GM18517 (cell line): ENCODE measurements around the gene FZD4.
"Not testable (repeated sequence)": the region's sequence is repeated elsewhere in the genome, so short reads cannot be mapped to it uniquely, and the experiment has no call there.

Experiments
- ATAC-seq: cut with Tn5 transposase; IDR thresholded peaks from one replicate; pipeline ENCODE4 v1.9.1; 2021; ENCODE audit warnings: mild to moderate bottlenecking, moderate library complexity; ENCODE audit not compliant: unreplicated experiment

FZD4 gene

DNA sequence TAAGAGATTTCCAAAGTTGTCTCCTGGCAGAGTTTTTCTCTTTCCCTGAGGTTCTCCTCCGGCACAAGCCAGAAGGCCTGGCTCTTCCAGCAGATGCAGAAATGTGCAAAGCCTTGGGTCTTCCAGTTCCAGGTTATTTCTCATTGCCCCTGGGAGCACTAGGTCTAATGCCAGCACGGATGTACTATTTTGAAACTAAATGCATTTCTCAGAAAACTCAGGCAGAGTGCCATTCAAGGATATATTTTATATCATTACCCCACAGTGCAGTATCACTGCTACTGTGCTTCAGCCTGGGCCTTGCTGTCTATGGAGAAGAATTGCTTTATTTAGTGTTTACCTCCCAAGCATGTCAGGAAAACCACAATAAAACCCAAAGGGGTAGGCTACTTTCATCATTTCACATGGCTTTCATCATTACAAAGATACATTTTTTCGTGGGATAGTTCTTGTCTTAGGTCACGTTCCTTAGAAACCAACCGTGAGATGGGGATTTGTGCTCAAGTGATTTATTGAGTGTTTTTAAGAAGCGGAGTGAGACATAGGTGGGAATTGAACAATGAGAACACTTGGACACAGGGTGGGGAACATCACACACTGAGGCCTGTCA is 22.4 kb upstream of the FZD4 start:
- ATAC-seq = no peak

DNA sequence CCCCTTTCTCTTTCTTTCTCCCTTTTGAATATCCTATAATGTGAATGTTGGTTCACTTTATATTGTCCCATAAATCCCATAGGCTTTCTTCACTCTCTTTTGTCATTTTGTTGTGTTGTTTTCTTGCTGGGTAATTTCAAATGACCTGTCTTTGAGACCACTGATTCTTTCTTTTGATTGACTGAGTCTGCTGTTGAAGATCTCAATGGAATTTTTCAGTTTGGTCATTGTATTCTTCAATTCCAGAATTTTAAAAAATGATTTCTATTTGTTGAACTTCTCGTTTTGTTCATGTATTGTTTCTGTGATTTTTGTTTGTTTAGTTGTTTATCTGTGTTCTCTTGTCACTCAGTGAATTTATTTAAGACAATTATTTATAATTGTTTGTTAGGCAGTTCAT is 17.5 kb upstream of the FZD4 start:
- ATAC-seq = no peak

DNA sequence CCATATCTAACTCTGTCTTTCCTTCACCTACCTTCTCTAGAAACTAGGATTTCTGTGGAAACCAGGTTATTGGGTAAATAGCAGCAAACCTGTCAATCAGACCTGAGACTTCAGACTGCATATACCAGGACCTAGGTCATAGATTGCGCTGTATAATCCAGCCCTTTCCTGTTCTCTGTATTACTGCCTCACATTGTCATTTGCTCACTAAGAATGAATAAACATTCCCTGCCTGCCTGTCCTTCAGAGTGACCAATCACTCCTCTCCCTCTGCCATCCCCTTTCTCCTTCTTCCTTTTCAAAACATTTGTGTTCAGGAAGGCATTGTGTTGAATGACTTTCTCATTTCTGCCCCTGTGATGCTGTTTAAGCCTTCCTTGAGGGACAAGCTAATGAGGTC is 14.1 kb upstream of the FZD4 start:
- no peak for ATAC-seq

DNA sequence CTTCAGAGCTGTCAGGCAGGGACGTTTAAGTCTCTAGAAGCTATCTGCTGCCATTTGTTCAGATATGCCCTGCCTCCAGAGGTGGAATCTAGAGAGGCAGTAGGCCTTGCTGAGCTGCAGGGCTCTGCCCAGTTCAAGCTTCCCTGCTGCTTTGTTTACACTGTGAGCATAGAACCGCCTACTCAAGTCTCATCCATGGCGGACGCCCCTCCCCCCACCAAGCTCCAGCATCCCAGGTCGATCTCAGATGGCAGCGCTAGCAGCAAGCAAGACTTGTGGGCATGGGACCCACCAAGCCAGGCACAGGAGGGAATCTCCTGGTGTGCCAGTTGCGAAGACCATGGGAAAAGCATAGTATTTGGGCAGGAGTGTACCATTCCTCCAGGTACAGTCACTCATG is 12.4 kb upstream of the FZD4 start:
- ATAC-seq = not testable (repeated sequence)

DNA sequence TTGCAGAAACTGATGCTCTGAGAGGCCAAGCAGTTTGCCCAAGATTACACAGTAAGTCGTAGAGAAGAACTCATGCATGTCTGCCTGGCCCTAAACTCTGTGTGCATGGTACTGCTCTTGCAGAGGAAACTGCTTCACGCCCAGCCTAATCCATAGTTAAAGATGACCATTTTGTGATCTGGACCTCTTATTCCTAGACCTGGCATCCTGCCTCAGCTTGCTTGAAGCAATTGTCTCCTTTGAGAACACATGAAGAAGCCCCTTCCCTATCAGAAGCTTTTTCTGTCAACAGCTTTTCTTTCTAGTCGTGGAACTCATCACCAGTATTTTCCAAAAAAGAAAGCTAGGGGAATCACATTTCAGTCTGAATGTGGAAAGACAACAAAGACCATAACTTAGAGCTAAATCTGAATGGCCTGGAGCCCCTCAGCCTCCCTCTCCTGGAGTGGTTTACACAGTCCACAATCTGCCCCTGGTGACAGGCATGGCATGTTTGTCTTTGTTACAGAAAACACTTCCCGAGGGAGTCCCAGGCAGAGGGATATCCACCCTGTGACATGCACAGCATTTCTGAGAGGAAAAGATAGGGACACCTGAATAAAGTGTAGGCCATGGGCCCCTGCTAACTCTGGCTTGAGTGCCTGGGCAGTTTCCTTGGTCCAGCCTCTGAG is 2.9 kb upstream of the FZD4 start:
- ATAC-seq = no peak

DNA sequence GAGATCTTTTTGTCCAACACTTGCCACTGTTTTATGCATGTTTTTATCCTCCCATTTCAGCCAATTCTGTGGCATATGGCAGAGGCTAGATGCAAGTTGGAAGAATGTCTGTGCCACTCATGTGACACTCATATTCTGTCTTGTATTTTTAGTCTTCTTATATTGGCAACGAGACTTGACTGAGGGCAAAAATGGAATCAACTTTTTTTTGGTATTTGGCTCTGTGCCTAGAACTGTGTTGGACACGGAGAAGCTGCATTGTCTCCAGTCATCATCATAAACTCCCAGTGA is 1.7 kb upstream of the FZD4 start:
- ATAC-seq = no peak

DNA sequence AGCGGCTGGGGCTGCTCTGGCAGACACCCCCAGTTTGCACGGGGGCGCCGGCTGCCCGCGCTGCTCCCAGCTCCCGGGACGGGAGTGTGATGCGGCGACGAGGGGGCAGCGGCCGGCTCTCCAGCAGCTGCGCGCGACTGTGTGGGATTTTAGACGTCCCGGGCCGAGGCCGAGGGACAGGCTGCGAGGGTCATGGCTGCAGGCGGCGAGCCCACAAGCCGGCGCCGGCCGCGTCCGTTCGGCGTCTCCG is 159 bp downstream of the FZD4 start:
- peak; percentile 40 for ATAC-seq

DNA sequence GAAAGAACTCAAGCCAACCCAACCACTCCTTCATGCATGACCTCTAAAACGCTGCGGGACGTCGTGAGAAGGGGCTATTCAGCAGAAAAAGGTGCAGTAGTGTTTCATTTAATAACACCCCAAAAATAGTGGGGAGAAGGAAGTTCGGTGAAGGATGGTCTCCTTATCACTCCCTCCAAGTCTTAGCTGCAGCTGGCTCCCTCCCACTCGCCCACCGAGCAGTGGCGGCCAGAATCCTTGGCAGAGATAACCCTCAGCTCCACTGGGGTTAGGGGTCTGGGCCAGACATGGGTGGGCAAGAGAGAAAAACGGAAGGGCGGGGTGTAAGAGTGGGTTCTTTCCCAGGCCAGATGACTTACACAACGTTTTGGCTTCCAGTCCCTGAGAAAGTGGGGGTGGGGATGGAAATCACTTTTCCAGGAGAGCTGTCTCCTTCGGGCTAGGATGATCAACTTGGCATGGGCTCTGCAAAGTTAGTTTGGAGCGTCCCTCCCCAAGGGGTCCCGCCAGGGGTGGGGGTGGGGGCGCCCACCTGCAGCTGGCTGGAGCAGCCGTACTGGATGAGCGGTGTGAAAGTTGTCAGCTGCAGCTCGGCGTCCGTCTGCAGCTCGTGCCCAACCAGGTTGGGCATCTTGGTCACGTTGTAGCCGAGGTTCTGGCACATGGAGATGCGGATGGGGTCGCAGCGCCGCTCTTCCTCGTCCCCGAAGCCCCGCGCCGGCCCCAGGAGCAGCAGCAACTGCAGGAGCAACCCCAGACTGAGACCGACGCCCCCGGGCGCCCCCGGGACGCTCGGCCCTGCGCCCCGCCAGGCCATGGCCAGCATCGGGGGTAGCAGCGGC is 705 bp downstream of the FZD4 start:
- ATAC-seq = no peak

DNA sequence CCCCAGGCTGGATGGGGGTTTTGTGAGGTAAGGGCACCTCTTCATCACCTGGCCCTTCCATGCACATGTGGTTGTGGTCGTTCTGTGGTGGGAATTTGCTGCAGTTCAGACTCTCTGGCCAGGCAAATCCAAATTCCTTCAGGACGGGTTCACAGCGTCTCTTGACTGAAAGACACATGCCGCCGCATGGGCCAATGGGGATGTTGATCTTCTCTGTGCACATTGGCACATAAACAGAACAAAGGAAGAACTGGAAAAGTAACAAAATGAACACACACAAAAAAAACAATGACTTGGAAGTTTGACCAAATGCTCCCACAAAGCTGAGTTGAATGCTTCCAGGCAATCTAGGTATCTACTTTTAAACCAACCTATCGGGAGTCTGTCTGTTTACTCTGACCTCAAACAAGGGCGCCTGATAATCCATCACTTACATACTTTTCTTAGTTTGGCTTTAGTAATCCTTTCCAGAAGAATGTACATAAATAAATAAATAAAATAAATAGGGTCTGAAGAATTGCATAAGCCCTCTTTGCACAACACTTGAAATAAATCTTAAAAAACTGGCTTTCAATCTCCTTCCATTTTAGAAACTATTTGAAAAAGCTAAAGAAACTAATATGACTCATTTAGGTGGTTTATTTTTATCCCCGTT is 2.8 kb downstream of the FZD4 start:
- no peak for ATAC-seq

DNA sequence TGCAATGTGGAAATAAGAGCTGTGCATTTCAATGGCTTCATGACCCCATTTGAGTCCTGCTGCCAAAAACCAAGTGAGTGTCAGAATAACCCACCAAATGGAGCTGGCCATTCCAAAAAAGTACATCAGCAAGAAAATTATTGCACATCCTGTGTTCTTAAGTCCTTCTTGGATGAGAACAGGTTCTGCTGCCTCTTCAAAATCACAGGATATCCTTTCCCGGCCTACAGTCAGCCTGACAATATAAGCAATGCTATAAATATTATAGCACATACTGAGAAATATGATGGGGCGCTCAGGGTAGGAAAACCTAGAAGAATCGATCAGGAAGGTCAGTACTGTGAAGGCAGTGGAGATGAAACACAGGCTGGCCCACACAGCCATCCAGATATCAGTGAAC is 3.5 kb downstream of the FZD4 start:
- ATAC-seq = no peak

DNA sequence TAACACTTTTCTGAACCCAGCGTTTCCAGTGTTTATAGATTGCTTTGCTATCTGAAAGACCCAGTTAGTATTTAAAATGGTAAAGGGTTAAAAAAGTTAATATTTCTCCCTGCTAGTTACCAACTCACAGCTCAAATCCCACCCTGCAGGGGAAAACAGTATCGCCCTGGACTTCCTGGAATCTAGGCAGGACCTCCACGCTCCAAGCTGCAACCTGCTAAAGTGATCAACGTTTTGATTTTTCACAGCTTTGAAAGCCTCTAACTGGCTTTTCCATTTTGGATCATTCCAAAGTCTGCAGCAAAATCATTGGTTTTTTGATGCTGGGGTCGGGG is 4.6 kb downstream of the FZD4 start:
- ATAC-seq = no peak

DNA sequence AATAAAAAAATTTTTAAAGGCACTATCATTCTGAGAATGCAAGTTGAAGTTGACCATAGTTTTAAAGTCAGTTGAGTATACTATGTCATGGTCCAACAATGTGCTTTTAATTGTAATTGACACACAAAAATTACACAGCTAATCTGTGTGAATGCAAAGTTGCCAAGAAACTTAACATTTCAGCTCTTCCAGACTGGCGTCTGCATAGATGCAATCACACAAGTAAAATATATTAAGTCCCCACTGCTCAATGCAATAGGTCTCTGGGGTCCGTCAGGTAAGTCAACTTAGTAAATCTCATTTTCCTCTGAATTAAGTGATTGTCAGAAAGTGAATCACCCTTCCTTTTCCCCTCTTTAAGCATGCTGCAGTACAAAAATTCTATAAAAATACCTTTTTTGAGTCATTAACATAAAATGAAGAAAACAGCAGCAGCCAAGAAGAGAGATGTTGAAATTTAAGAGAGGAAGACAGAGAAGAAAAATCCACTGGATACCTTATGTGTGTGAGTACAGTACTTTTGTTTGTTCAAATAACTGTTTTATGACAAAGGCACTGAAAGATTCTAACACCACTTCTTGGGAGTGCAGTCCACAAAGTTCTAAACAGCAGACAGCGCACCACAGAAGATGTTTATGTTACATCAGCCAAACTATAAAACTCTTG is 5.1 kb downstream of the FZD4 start:
- ATAC-seq = no peak

DNA sequence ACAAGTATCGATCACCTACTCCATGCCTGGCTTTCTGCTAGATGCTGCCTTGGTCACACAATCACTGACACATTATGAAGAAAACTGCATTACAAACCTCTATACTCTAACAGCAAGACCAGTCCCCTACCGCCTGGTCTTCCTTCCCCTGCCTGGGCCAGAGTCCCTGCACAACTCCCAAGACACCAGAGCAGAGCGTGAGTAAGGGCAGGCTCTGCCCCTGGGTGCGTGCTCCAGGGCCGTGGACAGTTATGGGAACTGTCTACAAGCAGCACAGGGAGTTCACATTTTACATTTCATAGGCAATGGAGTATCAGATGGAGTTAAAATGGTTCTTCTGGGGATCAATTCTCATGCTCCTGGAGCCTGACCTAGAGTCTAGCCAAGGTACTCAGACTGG is 6.5 kb downstream of the FZD4 start:
- no peak for ATAC-seq

DNA sequence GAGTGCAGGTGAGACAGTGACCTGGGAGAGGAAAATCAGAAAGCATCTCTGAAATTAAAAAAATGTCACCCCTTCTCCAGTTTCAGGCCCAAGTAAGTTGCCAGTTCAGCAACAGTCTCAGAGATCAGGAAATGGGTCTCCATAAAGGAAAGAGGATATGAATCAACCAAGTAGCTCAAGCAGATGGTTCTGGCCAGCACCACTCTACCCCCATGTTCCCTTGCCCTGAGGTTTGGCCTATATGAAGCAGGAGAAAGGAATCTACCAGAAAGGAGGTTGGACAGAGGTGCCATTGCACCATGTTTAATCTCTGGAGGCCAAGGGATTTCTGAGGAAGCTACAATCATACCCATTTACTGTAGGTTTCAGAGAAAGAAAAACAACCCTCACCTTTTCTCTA is 7.7 kb downstream of the FZD4 start:
- no peak for ATAC-seq

DNA sequence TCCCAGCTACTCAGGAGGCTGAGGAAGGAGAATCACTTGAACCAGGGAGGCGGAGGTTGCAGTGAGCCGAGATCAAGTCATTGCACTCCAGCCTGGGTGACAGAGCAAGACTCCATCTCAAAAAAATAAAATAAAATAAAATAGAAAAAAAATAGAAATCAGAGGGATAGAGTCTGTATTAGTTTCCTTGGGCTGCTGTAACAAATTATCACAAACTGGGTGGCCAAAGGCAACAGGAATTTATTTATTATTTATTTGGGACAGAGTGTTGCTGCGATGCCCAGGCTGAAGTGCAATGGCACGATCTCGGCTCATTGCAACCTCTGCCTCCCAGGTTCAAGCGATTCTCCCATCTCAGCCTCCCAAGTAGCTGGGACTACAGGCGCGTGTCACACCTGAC is 11.7 kb downstream of the FZD4 start:
- ATAC-seq = not testable (repeated sequence)

DNA sequence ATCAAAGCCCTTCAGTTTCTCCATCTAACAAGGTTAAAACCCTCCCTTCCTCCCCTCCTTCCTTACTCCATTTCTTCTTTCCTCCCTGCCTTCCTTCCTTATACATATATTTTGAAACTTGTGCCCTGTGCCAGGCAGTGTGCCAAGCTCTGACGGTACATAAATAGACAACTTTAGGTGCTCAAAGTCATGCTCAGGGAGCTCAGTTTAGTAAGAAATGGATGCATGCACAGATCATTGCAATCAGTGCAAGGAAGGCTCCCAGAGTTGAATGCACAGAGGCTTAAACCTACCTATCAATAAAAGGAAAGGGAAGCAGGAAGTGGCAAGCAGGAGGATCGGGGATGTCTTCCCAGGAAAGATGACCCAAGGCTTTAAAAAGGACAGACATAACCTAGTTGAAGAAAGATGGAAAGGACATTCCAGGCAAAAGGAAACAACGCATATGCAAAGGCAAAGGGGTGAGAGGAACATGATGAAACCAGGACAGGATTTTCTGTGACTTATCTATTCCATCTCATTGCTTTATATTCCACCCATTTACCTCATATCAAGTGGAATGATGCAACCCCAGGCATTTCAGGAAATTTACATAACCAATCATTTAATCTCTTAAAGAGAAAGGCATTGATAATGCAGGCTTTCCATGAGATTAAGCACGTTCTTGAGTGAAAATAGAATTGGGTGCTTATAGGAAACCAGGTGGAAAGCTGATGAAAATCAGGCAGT is 13.2 kb downstream of the FZD4 start:
- no peak for ATAC-seq

DNA sequence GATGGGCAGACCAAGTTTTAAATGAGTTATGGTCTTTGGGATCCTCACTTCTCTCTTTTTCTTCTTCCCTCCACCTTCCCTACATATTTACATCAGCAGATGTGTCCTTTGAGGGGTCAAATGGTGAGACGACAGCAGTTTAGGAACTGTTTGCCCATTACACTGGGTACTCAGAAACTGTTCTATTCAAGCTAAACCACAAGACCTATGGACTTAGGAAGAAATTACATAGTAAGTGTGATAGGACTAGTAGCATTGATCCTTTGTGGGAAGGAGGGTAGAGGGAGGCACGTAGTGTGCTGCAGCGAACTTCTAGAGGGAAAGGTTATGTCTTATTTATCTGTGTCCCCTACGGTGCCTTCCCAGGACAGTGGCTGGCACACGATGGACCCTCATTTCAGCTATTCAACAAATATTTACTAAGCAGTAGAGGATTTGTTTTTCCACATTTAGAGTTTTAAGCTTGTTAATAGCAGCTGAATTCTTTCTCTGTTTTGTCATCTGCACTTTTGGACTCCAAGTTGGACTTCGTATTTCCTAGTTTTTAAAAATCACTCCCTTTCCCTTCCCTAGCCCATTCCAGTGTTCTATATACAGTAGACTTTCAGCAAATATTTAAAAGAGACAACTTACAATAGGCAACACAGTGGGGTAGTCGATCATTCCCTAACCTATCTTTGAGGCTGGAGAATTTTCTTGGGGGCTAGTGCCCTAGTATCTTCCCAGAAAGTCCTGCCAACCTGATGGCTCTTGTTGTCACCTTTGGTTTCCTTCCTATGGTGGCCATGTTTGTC is 13.9 kb downstream of the FZD4 start:
- no peak for ATAC-seq

DNA sequence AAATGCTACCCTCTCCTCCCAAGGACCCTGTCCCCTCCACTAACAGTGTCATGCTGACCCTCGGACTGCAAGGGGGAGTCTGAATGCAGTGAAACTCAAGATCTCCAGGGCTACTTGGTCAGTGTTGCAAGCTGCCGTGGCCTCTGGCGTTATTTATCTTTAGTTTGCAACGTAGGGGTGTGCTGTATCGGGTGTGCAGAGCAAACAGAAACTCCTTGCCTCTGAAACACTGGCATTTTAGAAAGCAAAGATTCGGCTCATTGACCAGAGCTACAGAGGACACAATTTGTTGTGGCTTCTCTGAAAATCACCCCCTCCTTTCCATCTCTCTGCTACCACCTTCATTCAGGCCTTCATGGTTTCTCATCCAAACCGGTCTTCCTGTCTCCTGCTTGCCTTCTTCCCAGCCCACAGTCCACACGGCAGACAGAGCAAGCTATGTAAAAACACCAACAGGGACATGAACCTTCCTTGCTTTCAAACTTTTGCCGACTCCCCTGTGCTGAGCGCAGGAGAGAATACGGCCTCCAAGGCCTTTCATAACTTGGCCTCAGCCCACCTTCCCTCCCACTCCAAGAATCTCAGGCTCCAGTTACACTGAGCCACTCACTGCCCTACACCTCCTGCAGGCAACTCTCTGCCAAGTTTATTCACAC is 14.9 kb downstream of the FZD4 start:
- no peak for ATAC-seq

DNA sequence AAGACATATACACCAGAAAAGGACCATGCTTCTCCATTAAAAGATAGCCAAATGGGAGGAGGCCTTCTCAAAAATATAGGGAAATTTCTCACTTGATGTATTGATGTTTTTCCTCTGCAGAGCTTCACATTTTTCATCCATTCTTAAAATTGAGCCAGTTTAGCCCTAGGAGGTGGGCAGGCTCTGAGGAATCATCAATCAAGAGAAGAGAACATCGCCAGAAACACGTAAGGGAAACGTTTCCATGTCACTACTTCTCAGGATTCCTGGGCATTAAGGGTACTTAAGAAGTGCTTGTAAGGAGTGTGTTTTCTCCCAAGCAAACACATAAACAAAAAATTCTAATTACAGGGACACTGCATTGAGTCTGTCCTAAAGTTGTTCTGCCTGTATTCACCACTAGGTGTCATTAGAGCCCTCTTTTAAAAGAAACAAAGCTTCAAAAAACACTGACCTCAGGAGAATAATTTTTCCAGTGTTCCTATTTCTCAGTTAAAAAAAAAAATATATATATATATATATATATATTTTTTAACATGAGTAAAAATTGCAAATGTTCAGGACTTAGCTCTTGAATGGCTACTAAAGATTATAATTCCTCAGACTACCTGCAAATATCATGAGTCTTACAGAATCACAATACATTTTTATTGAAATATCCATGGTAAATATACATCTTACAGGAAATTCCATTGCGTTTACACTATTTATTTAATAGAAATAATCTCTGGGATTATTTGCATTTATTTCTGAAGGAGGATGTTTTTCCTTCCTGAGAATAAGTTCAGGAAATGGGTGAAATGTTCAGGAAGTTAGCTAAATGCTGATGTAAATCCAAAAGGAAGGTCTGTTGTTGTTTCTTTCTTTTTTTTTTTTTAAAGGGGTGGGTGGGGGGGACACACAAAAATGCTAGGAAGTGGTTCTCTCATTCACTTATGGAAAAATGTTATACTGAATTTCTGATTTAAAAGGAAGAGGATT is 16.0 kb downstream of the FZD4 start:
- ATAC-seq = peak; percentile 84
